HPDE6-E6E7 (cell line): ENCODE measurements around the gene ZNF84.
A peak's percentile ranks its signal among the peaks of the same experiment; 100 is the strongest.

Experiments
- DNase-seq: peaks from one replicate; pipeline ENCODE4 v3.0.0; 2011; ENCODE audit warnings: missing footprints; ENCODE audit errors: extremely low spot score

Gene ZNF84

DNA sequence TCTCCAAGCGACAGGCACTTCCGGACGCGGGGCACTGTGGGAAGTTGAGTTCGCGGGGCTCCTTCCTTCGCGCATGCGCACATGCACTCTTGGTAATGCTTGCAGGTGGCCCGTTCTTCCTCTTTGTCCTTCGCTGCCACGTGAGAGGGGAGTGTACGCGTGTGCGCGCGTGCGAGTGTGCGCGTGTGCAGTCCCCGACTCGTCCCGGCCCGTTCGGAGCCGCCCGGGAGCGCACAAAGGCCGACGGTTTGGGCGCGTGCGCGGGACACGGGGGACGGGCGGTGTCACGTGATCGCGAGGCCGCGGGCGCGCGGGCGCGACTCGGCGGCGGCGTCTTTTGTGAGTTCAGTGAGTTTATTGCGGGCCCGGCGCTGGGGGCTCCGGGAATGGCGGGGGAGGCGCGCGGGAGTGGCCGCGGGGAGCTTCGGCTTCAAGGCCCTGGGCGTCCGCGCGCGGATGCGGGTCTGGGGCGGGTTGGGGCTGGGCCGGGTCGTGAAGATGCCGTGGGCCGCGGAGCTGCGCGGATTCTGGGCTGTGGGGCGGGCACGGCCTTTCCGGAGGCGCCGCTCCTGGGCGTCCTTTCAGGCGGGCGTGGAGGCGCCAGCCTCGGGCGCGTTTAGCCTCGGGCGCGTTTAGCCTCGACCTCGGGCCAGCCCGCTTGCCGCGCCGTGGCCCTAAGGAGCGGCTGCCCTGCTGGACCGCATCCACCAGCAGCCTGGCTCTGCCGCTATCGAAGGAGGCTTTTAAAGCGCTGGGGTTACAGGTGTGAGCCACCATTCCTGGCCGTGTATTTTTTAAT, at the start of gene ZNF84:
TSS of gene ZNF84 (plus strand) at position 303 of the 799 bp plus-strand sequence. CDS start 3,959 bp downstream, outside the sequence.
- DNase-seq = peak; percentile 93

DNA sequence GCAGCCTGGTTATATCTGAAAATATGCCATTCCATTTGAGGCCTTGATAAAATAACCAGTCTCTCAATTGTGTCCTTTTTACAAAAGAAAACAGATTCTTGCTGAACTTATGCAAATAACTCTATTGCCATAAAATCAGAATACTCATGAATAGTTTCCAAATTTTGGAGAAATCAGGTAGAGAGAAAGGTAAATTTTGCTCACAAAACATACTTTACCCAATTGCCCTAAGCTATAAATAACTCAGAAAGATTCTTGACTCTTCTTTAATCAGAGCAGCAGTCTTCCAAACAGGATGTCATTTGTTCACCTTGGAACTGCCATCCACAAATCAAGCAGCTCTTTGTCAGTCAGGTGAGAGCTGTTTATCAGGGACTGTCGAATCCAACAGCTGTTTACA, 38.6 kb upstream of the ZNF84 start:
- DNase-seq = no peak

DNA sequence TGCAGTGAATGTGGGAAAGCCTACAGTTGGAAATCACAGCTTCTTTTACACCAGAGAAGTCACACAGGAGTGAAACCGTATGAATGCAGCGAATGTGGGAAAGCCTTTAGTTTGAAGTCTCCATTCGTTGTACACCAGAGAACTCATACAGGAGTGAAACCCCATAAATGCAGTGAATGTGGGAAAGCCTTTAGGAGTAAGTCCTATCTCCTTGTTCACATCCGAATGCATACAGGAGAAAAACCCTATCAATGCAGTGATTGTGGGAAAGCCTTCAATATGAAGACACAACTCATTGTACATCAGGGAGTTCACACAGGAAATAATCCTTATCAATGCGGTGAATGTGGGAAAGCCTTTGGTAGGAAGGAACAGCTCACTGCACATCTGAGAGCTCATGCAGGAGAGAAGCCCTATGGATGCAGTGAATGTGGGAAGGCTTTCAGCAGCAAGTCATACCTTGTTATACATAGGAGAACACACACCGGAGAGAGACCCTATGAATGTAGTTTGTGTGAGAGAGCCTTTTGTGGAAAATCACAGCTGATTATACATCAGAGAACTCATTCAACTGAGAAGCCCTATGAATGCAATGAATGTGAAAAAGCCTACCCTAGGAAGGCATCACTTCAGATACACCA, 26.5 kb upstream of the ZNF84 start:
- no peak for DNase-seq

DNA sequence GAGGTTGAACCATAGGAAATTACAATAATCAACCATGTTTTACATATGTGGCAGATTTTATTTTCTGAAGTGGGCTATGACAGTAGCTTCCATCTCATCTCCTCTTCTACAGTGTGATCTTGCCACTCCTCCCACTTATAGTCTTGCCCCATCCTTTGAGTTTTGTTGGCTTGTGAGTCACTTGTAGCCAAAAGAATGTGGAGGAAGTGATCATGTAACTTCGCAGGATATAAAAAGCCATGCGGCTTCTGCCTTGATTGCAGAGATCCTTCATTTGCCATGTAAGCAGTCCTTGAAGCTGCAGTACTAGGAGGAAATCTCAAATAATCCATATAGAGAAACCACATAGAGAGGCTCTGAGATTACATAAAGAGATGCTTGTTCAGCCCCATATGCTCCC, 13.7 kb upstream of the ZNF84 start:
- peak; percentile 8 for DNase-seq

DNA sequence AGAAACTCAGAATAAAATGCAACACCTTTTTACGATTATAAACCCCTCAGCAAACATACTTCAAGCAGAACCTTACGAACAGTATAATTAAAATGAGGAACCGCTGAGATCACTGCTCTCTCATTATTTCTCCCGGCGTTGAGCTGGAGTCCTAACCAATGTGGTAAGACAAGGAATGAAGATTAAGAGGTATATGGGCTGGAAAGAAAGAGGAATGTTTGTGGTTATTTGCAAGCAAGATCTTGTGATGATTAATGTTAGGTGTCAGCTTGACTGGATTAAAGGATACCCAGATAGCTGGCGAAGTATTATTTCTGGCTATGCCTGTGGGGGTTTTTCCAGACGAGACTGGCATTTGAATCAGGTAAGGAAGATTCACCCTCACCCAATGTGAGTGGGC, 10.3 kb upstream of the ZNF84 start:
- no peak for DNase-seq

DNA sequence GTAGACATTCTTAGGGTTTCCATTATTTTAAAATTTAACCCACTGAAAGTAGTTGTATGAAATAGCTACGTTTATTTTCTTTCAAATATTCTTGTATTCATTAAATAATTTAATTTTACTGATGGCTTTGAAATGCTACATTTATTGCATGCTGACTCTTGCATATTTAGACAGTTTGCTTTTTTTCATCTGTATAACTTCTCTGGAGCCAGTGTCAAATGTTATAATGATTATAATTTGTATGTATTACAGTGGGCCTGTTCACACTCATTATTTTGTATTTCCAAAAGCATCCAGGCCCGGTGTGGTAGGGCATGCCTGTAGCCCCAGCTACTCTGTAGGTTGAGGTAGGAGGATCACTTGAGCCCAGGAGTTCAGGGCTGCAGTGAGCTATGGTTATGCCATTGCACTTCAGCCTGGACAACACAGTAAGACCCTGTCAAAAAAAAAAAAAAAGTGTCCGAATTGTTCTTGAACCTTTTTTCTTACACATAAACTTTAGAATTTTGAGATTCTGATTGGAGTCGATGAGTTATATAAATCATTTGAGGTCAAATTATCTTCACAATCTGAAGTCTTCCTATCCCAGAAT, 905 bp downstream of the ZNF84 start:
- DNase-seq = no peak

DNA sequence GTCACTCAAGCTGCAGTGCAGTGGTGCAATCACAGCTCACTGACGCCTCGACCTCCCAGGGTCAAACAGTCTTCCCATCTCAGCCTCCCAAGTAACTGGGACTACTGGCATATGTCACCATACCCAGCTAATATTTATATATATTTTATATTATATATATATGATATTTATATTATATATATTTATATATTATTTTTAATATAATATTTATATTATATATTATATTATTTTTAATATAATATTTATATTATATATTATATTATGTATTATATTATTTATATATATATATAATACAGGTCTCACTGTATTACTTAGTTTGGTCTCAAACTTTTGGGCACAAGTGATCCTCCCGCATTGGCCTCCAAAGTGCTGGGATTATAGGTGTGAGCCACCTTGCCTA, 9.4 kb downstream of the ZNF84 start:
- no peak for DNase-seq

DNA sequence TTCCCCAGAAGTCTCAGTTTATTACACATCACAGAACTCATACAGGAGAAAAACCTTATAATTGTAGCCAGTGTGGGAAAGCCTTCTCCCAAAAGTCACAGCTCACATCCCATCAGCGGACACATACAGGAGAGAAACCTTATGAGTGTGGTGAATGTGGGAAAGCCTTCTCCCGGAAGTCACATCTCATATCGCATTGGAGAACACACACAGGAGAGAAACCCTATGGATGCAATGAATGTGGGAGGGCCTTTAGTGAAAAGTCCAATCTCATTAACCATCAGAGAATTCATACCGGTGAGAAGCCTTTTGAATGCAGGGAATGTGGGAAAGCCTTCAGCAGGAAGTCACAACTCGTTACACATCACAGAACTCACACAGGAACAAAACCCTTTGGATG, 20.1 kb downstream of the ZNF84 start:
- DNase-seq = no peak

DNA sequence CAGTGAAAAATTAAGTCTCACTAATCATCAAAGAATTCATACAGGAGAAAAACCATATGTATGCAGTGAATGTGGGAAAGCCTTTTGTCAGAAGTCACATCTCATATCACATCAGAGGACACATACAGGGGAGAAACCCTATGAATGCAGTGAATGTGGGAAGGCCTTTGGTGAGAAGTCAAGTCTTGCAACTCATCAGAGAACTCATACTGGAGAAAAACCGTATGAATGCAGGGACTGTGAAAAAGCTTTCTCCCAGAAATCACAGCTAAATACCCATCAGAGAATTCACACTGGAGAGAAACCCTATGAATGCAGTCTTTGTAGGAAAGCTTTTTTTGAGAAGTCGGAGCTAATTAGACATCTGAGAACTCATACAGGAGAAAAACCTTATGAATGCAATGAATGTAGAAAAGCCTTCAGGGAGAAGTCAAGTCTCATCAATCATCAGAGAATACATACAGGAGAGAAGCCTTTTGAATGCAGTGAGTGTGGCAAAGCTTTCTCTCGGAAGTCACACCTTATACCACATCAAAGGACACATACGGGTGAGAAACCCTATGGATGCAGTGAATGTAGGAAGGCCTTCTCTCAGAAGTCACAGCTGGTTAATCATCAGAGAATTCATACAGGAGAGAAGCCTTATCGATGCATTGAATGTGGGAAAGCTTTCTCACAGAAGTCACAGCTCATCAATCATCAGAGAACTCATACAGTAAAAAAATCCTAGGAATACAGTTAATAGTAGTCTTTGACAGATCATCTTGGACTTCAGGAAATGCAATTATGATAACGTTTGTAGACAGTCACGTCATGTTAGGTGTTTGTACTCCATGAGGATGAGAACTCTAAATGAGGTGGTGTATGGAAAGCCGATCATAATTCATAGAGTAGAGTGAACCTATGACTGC, 21.1 kb downstream of the ZNF84 start:
- no peak for DNase-seq

DNA sequence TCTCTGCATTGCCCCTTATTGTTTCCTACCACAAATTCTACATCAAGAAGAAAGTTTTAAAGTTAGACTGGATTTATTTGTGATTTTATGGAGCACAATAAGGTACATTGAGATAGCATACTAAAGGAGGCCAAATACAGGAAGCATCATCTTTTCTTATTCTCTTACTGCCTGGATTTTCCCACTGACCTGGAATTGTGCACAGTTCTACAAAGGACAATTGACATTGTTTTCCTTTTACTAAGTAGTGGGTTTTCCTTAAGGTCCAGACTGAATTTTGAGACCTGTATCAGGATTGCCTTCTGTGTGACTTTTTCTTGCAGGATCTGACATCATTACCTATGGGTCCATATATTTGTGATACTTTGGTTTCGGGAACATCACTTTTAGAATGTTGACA, 24.6 kb downstream of the ZNF84 start:
- DNase-seq = no peak

DNA sequence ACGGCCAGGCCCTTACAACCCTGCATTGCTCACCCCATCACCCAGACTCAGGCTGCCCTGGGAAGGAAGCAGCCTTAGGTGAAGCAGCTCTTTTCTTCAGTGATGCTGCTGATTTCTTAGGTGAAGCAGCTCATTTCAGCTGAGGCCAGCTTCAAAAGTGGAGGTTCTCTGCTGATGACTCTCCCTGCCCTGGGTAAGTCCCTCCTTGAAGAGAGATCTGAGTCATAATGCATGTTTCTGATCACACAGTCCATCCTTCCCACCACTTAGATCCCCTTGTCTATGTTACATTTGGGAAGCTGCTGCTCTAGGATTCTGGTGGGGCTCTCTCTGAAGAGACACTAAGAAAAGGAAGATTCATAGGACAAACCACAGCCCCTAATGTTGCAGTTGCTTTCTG, 26.2 kb downstream of the ZNF84 start:
- DNase-seq = no peak

DNA sequence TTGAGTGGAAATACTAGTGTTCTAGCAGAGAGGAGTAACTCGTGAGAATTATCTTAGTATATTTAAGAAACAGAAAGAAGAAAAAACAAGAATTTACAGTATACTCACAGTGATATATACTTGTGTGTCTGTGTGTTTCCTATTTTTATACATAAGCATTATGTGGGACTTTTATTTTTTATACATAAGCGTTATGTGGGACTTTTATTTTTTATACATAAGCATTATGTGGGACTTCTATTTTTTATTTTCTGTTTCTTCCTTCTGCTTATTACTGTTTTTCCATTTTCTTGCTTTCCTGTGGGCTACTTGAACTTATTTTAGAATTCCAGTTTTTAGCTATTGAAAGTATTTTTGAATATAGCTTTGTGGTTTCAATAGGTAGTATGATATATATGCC, 36.5 kb downstream of the ZNF84 start:
- no peak for DNase-seq

DNA sequence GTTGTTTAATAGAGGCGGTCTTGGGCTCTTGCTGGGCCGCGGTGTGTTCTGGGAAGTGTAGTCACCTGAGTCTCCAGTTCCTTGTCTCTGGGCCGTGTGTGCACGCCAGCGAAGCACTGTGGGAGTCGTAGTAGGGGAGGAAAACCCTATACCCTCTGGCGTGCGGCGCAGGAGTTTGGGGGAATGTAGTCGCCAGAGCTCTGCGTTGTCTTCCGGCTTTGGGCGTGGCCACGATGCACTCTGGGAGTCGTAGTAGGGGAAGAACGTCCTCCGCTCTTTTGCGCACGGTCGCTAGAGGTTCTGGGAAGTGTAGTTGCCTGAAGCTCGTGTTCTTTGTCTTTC, 42.7 kb downstream of the ZNF84 start:
- peak; percentile 84 for DNase-seq

DNA sequence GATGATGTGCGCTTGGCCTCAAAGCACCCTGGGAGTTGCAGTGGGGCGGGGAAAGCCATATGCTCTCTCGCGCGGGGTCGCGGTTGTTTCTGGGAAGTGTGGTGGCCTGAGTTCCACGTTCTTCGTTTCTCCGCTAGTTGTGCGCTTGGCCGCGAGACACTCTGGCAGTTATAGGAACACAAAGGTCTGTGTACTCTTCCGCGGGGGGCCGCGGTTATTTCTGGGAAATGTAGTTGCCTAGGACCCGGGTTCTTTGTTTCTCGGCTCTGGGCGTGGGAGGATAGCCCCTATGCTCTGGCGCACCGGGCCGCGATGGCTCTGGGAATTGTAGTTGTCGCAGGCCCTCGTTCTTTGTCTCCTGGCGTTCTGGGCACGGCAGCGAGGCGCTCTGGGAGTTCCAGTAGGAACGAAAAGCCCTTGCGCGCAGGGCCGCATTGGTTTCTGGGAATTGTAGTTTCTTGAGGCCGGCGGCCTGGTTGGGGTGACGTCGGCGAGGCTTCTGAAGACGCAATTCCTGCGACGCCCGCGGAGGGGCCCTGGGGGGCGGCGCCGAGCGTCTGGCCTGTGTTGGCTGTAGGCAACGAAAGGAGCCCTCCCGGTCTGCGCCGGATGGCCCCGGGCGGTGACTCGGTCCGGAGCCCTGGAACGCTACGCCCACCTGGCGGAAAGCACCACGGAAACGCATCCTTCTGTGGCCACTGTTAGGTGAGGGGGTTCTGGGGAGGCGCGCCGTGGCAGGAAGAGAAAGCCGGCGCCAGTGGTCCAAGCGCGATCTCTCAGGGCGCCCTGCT, 43.3 kb downstream of the ZNF84 start, which contains the start of gene ZNF140:
TSS of gene ZNF140 (plus strand) at position 556 of the 791 bp plus-strand sequence. CDS start 398 bp downstream, outside the sequence.
- peak; percentile 60 for DNase-seq

DNA sequence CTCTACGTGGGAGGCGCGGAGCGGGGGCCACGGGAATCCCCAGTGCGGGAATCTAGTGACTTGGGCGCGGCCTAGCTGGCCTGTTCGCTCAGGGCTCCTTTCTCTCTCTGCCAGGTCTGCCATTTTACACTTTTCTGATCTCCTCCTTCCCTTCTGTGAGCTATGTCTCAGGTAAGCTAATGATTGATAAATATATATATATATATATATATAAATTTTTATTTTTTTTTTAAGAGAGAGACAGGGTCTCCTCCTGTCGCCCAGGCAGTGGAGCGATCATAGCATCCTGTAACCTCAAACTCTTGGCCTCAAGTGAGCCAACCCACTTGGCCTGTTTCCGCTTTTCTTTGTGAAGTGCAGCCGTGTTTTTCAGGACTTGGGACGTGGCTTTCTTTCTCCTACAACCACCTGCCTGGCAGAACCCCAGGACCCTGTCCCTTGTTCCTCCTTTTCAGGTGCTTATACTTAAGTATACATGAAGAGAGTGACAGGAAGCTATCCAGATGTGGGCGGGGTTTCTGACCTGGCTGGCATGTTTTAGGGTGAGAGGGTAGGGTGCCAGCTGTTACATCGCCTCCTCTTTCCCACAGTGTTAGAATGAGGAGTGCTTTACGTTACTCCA, 44.0 kb downstream of the ZNF84 start:
- peak; percentile 4 for DNase-seq

DNA sequence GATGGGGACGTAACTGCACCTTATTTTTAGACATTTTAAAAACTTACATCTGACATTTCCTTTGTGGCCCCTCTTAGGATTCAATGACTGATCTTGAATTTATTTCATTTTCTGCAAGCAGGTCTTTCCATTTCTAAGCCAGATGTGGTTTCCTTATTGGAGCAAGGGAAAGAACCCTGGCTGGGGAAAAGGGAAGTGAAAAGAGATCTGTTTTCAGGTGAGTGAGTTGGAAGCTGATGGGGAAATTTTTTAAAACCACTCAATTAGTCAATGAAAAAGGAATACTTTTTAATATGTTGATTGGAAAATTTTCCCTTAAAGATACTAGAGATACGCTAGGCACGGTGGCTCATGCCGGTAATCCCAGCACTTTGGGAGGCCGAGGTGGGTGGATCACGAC, 46.0 kb downstream of the ZNF84 start:
- DNase-seq = no peak

DNA sequence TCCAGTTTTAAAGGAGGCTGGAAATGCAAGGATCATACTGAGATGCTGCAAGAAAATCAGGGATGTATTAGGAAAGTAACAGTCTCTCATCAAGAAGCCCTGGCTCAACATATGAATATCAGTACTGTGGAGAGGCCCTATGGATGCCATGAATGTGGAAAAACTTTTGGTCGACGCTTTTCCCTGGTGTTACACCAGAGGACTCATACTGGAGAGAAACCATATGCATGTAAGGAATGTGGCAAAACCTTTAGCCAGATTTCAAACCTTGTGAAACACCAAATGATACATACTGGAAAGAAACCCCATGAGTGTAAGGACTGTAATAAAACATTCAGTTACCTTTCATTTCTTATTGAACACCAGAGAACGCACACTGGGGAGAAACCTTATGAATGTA, 68.3 kb downstream of the ZNF84 start:
- DNase-seq = no peak

DNA sequence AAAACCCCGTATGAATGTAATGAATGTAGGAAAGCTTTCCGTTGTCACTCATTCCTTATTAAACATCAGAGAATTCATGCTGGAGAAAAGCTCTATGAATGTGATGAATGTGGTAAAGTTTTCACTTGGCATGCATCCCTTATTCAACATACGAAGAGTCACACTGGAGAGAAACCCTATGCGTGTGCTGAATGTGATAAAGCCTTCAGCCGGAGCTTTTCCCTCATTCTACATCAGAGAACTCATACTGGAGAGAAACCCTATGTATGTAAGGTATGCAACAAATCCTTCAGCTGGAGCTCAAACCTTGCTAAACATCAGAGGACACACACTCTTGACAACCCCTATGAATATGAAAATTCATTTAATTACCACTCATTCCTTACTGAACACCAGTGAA, 68.9 kb downstream of the ZNF84 start:
- DNase-seq = no peak

DNA sequence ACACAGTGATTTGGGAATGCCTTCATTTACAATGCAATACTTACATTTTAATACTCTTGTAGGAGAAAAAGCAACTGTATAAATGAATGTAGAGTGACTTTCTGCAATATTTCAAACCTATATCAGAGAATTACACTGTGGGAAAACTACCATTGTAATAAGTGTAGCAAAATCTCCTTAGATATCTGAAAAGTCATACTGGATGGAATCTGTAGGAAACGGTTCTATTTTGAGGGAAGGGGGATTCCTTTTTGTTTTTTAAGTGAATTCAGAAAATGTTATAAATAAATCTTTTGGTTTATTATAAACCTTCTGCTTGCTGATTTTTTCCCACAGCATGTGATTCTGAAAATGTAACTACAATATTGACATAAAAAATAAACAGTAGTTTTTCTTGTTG, 69.8 kb downstream of the ZNF84 start:
- no peak for DNase-seq

DNA sequence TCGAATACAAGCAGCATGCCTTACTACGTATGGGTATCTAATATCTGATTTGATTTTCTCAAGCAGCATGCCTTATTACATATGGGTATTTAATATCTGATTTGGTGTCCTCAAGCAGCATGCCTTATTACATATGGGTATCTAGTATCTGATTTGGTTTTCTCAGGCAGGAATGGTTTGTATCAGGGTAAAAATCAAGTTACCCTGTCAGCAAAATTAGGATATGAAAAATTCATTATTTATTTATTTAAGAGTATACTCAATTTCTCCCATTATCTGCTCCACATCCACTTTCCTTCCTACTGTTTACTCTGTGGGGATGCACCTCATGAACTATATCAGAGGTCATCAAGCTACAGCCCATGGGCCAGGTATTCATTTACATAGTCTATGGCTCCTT, 70.8 kb downstream of the ZNF84 start:
- DNase-seq = no peak
